Caco-2 (cell line): ENCODE measurements around the gene ADGRF1. TPM values are rescaled to one million over a fixed set of nuclear protein-coding genes. Genes with fewer than 3 reads are reported as not detected.

ENCODE experiments used
- BruUV-seq: library from RNA; stranded (reverse); fragments of 400-500 nt; replicated peaks from 2 replicates; lab custom pipeline; 2021; lab: Mats Ljungman, UMichigan
- CTCF ChIA-PET: fragments of 300-600 bp; sonication (Branson Sonifier 250); formaldehyde crosslinking; loops from one replicate; lab custom pipeline; 2022; ENCODE audit warnings: antibody characterized with exemption; lab: Charles Lee
- POLR2A ChIA-PET: fragments of 300-600 bp; sonication (Branson Sonifier 250); formaldehyde crosslinking; loops from one replicate; lab custom pipeline; 2022; ENCODE audit warnings: antibody characterized with exemption; lab: Charles Lee
- DNase-seq, 2 experiments: peaks; one replicate each; pipeline versions ENCODE4 v3.0.0 to v3.0.0-alpha.2; 2020 to 2022
- H3K27me3 ChIP-seq: replicated peaks from 2 replicates; pipeline ENCODE4 v1.6.0; 2011; ENCODE audit warnings: low read length; ENCODE audit not compliant: control insufficient read depth, insufficient read depth
- H3K36me3 ChIP-seq: 2 replicates; pipeline ENCODE4 v1.5.1; 2011; ENCODE audit warnings: low read length; ENCODE audit not compliant: control insufficient read depth, insufficient read depth
- H3K4me1 ChIP-seq: fragments of 250-450 bp; sonication (Bioruptor Pico); 2 replicates; pipeline ENCODE4 v1.5.1; 2020; ENCODE audit warnings: mild to moderate bottlenecking
- H3K4me3 ChIP-seq: 2 replicates; pipeline ENCODE4 v1.5.1; 2011; ENCODE audit warnings: low read depth, mild to moderate bottlenecking, control low read depth, low read length
- H3K9me3 ChIP-seq: fragments of 250-450 bp; sonication (Bioruptor Pico); 2 replicates; pipeline ENCODE4 v1.5.1; 2020; ENCODE audit warnings: mild to moderate bottlenecking, moderate library complexity
- H3K27ac Mint-ChIP-seq: one replicate; pipeline ENCODE4 v1.8.0; 2022; ENCODE audit warnings: mixed read lengths; ENCODE audit not compliant: unreplicated experiment
- H3K27me3 Mint-ChIP-seq: one replicate; pipeline ENCODE4 v1.8.0; 2022; ENCODE audit warnings: mixed read lengths; ENCODE audit not compliant: insufficient read depth, unreplicated experiment
- H3K36me3 Mint-ChIP-seq: one replicate; pipeline ENCODE4 v1.8.0; 2022; ENCODE audit warnings: mild to moderate bottlenecking, mixed read lengths; ENCODE audit not compliant: insufficient read depth, unreplicated experiment
- H3K4me1 Mint-ChIP-seq: one replicate; pipeline ENCODE4 v1.8.0; 2022; ENCODE audit warnings: low read depth, mixed read lengths; ENCODE audit not compliant: unreplicated experiment
- H3K4me3 Mint-ChIP-seq: one replicate; pipeline ENCODE4 v1.8.0; 2022; ENCODE audit warnings: mild to moderate bottlenecking, moderate library complexity, mixed read lengths; ENCODE audit not compliant: unreplicated experiment
- H3K9me3 Mint-ChIP-seq: one replicate; pipeline ENCODE4 v1.8.0; 2022; ENCODE audit warnings: mixed read lengths; ENCODE audit not compliant: unreplicated experiment
- intact Hi-C: fragments of 100-400 bp; cut with micrococcal nuclease; formaldehyde crosslinking; loops from one replicate; pipeline ENCODE4 v1.10.0; 2022; ENCODE audit not compliant: unreplicated experiment
- total RNA-seq: library from RNA; stranded (reverse); gene quantifications from 2 replicates; pipeline ENCODE4 v1.2.3, GENCODE V29; 2022
- TF ChIP-seq, protein P1 (sequence below), 2 experiments: fragments of 200-600 bp in 1 of 2; IDR thresholded peaks; 1 replicate in 1 of 2; 2 replicates in 1 of 2; pipeline versions ENCODE4 v1.5.1 to v1.8.0; 2011 to 2022; ENCODE audit warnings: antibody characterized with exemption in 1 of 2, control low read depth in 1 of 2, inconsistent platforms in 1 of 2, low read depth in 1 of 2, low read length in 1 of 2, mild to moderate bottlenecking in 1 of 2, moderate library complexity in 1 of 2; ENCODE audit not compliant: insufficient read depth in 1 of 2, severe bottlenecking in 1 of 2, unreplicated experiment in 1 of 2

ADGRF1 gene
- total RNA-seq, 1 experiment from 2014 or later = 0.52 TPM

GRCh38 chr6:47076422-47077344 is 34.6 kb upstream of the ADGRF1 start:
- no peaks in the 10 kb centered on the region for H3K9me3 ChIP-seq
- TF ChIP-seq, protein P1, sequence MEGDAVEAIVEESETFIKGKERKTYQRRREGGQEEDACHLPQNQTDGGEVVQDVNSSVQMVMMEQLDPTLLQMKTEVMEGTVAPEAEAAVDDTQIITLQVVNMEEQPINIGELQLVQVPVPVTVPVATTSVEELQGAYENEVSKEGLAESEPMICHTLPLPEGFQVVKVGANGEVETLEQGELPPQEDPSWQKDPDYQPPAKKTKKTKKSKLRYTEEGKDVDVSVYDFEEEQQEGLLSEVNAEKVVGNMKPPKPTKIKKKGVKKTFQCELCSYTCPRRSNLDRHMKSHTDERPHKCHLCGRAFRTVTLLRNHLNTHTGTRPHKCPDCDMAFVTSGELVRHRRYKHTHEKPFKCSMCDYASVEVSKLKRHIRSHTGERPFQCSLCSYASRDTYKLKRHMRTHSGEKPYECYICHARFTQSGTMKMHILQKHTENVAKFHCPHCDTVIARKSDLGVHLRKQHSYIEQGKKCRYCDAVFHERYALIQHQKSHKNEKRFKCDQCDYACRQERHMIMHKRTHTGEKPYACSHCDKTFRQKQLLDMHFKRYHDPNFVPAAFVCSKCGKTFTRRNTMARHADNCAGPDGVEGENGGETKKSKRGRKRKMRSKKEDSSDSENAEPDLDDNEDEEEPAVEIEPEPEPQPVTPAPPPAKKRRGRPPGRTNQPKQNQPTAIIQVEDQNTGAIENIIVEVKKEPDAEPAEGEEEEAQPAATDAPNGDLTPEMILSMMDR (IDR thresholded peaks at IDR 0.05; ENCODE audit: insufficient read depth in 1 of 2, low read depth in 1 of 2, low read length in 1 of 2, severe bottlenecking in 1 of 2, unreplicated experiment in 1 of 2) = no peak
- H3K9me3 Mint-ChIP-seq = no peaks in the 10 kb centered on the region
- H3K27ac Mint-ChIP-seq = no peak overlapping the region
- intact Hi-C loops = no loop called here
- H3K27me3 Mint-ChIP-seq = no peaks in the 10 kb centered on the region
- no TSS peak for BruUV-seq
- peaks cover 6% of the 10 kb centered on the region for H3K4me1 Mint-ChIP-seq
- DNase-seq = no peak
- no peak overlapping the region for H3K4me3 Mint-ChIP-seq
- H3K27me3 ChIP-seq = no peaks in the 10 kb centered on the region
- ChIA-PET CTCF (interaction anchor here (0.6 to 0.9 kb wide), 2 partner anchors 227 to 239 kb away, joined by 3 read pairs; no protein-coding TSS in a partner anchor), POLR2A (no interaction called here)
- H3K36me3 Mint-ChIP-seq = no peaks in the 10 kb centered on the region
- H3K4me3 ChIP-seq = no peak overlapping the region
- peaks cover 9% of the 10 kb centered on the region; the same call in 1 of the 2 replicates for H3K4me1 ChIP-seq
- no peaks in the 10 kb centered on the region for H3K36me3 ChIP-seq

- H3K9me3 Mint-ChIP-seq = no peaks in the 10 kb centered on the region
- no peak overlapping the region for H3K4me3 Mint-ChIP-seq
- no peak for DNase-seq
- no peaks in the 10 kb centered on the region for H3K9me3 ChIP-seq
- H3K4me1 ChIP-seq = peaks cover 9% of the 10 kb centered on the region; the same call in 1 of the 2 replicates
- TF ChIP-seq, protein P1 (IDR thresholded peaks at IDR 0.05; ENCODE audit: insufficient read depth in 1 of 2, low read depth in 1 of 2, low read length in 1 of 2, severe bottlenecking in 1 of 2, unreplicated experiment in 1 of 2) = no peak
- CTCF ChIA-PET = interaction anchor here (0.6 to 0.9 kb wide), 2 partner anchors 227 to 239 kb away, joined by 3 read pairs; no protein-coding TSS in a partner anchor
- H3K36me3 Mint-ChIP-seq = no peaks in the 10 kb centered on the region
- no peaks in the 10 kb centered on the region for H3K27me3 Mint-ChIP-seq
- H3K27ac Mint-ChIP-seq = no peak overlapping the region
- no peaks in the 10 kb centered on the region for H3K36me3 ChIP-seq
- BruUV-seq = no TSS peak
- no peak overlapping the region for H3K4me3 ChIP-seq
- H3K27me3 ChIP-seq = no peaks in the 10 kb centered on the region
- POLR2A ChIA-PET = no interaction called here
- peaks cover 6% of the 10 kb centered on the region for H3K4me1 Mint-ChIP-seq
- intact Hi-C loops = no loop called here
These were observed 33.7 kb upstream of the ADGRF1 start for GRCh38 chr6:47075741-47076421.

DNA sequence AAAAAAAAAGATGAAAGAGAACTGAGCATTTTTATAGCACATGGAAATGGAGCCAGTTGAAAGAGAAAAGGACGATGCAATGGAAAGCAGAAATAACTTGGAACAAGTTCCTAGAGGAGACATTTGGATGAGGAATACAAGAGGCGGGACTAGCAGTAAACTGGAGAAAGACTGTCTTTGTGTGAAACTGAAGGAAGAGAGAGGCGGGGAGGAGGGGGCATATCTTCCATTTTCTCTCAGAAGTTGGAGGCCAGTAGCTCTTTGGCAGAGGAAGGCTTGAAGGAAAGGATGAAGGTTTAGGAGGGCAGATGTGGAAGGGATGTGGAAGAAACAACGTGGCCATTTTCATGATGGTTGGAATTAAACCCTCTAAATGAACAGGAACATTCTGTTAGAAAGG is 33.0 kb upstream of the ADGRF1 start:
- H3K27me3 ChIP-seq = no peaks in the 10 kb centered on the region
- intact Hi-C loops = no loop called here
- H3K4me3 ChIP-seq = no peak overlapping the region
- BruUV-seq = no TSS peak
- H3K9me3 ChIP-seq = no peaks in the 10 kb centered on the region
- peaks cover 9% of the 10 kb centered on the region; the same call in 1 of the 2 replicates for H3K4me1 ChIP-seq
- TF ChIP-seq, protein P1 (IDR thresholded peaks at IDR 0.05; ENCODE audit: insufficient read depth in 1 of 2, low read depth in 1 of 2, low read length in 1 of 2, severe bottlenecking in 1 of 2, unreplicated experiment in 1 of 2) = no peak
- Mint-ChIP-seq H3K4me3 (no peak overlapping the region), H3K36me3 (no peaks in the 10 kb centered on the region), H3K9me3 (no peaks in the 10 kb centered on the region), H3K4me1 (peaks cover 6% of the 10 kb centered on the region), H3K27ac (no peak overlapping the region), H3K27me3 (no peaks in the 10 kb centered on the region)
- POLR2A ChIA-PET = no interaction called here
- CTCF ChIA-PET = no interaction called here
- DNase-seq = no peak
- H3K36me3 ChIP-seq = no peaks in the 10 kb centered on the region
